Measurements from ENCODE around the gene CD300LG.
"Not testable (repeated sequence)": the region's sequence is repeated elsewhere in the genome, so short reads cannot be mapped to it uniquely, and the experiment has no call there.

The CD300LG gene

GRCh38 chr17:43864161-43864984, 17.4 kb downstream of the CD300LG start:
- Histone ChIP-seq H2AFZ (ENCODE audit: low read length) (no peak overlapping the region), H3K27me3 (replicated peaks; ENCODE audit: insufficient read depth, low read length) (peaks cover 61% of the 10 kb centered on the region), H3K4me3 (ENCODE audit: low read length) (no peak overlapping the region), H3K9me2 (replicated peaks; ENCODE audit: insufficient read depth, low read length) (no peaks in the 10 kb centered on the region), H3K27ac (ENCODE audit: low read length) (no peak overlapping the region), H3K36me3 (replicated peaks; ENCODE audit: insufficient read depth, low read length) (no peaks in the 10 kb centered on the region), H4K20me1 (ENCODE audit: insufficient read depth, low read length) (no peaks in the 10 kb centered on the region), H3K79me2 (ENCODE audit: low read length) (no peaks in the 10 kb centered on the region), H3K9me3 (replicated peaks; ENCODE audit: insufficient read depth, low read length) (no peaks in the 10 kb centered on the region), H3K4me2 (ENCODE audit: low read depth, low read length) (no peak overlapping the region), H3F3A (ENCODE audit: insufficient read depth, low read length) (no peaks in the 10 kb centered on the region), H3K4me1 (ENCODE audit: low read length) (no peaks in the 10 kb centered on the region), H3K9ac (ENCODE audit: low read length) (no peak overlapping the region)
- TF ChIP-seq EZH2phosphoT487 (IDR thresholded peaks at IDR 0.05; ENCODE audit: low read length) = no peak
- TF ChIP-seq EZH2 (optimal IDR thresholded peaks at IDR 0.05; ENCODE audit: low read depth, low read length) = no peak
- TF ChIP-seq, protein P1, sequence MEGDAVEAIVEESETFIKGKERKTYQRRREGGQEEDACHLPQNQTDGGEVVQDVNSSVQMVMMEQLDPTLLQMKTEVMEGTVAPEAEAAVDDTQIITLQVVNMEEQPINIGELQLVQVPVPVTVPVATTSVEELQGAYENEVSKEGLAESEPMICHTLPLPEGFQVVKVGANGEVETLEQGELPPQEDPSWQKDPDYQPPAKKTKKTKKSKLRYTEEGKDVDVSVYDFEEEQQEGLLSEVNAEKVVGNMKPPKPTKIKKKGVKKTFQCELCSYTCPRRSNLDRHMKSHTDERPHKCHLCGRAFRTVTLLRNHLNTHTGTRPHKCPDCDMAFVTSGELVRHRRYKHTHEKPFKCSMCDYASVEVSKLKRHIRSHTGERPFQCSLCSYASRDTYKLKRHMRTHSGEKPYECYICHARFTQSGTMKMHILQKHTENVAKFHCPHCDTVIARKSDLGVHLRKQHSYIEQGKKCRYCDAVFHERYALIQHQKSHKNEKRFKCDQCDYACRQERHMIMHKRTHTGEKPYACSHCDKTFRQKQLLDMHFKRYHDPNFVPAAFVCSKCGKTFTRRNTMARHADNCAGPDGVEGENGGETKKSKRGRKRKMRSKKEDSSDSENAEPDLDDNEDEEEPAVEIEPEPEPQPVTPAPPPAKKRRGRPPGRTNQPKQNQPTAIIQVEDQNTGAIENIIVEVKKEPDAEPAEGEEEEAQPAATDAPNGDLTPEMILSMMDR (IDR thresholded peaks at IDR 0.05; ENCODE audit: low read length) = no peak
- DNase-seq = no peak

GRCh38 chr17:43868226-43868994, 21.4 kb downstream of the CD300LG start:
- Histone ChIP-seq H3K4me3 (ENCODE audit: low read length) (no peak overlapping the region), H3K4me2 (ENCODE audit: low read depth, low read length) (no peak overlapping the region), H3K9me2 (replicated peaks; ENCODE audit: insufficient read depth, low read length) (no peaks in the 10 kb centered on the region), H3F3A (ENCODE audit: insufficient read depth, low read length) (no peaks in the 10 kb centered on the region), H3K27me3 (replicated peaks; ENCODE audit: insufficient read depth, low read length) (peaks cover 31% of the 10 kb centered on the region), H3K27ac (ENCODE audit: low read length) (no peak overlapping the region), H2AFZ (ENCODE audit: low read length) (no peak overlapping the region), H4K20me1 (ENCODE audit: insufficient read depth, low read length) (no peaks in the 10 kb centered on the region), H3K9ac (ENCODE audit: low read length) (no peak overlapping the region), H3K79me2 (ENCODE audit: low read length) (no peaks in the 10 kb centered on the region), H3K36me3 (replicated peaks; ENCODE audit: insufficient read depth, low read length) (no peaks in the 10 kb centered on the region), H3K4me1 (ENCODE audit: low read length) (no peaks in the 10 kb centered on the region), H3K9me3 (replicated peaks; ENCODE audit: insufficient read depth, low read length) (no peaks in the 10 kb centered on the region)
- no peak for DNase-seq
- TF ChIP-seq, protein P1 (IDR thresholded peaks at IDR 0.05; ENCODE audit: low read length) = no peak
- TF ChIP-seq EZH2phosphoT487 (IDR thresholded peaks at IDR 0.05; ENCODE audit: low read length) (no peak), EZH2 (optimal IDR thresholded peaks at IDR 0.05; ENCODE audit: low read depth, low read length) (no peak)

GRCh38 chr17:43869031-43869430, 22.1 kb downstream of the CD300LG start:
- H3K27me3 ChIP-seq (replicated peaks; ENCODE audit: insufficient read depth, low read length) = peaks cover 28% of the 10 kb centered on the region
- H3K79me2 ChIP-seq (ENCODE audit: low read length); H2AFZ ChIP-seq (ENCODE audit: low read length); H3K4me1 ChIP-seq (ENCODE audit: low read length); H3K4me3 ChIP-seq (ENCODE audit: low read length); H3K9ac ChIP-seq (ENCODE audit: low read length); H3F3A ChIP-seq (ENCODE audit: insufficient read depth, low read length); H3K36me3 ChIP-seq (replicated peaks; ENCODE audit: insufficient read depth, low read length); H3K9me3 ChIP-seq (replicated peaks; ENCODE audit: insufficient read depth, low read length); H3K4me2 ChIP-seq (ENCODE audit: low read depth, low read length); H3K27ac ChIP-seq (ENCODE audit: low read length); H4K20me1 ChIP-seq (ENCODE audit: insufficient read depth, low read length); H3K9me2 ChIP-seq (replicated peaks; ENCODE audit: insufficient read depth, low read length); DNase-seq: not testable (repeated sequence)

Measured in MM.1S (cell line).